HS-27A (cell line): ENCODE data around the gene PDF.
"Not testable (repeated sequence)": the region's sequence is repeated elsewhere in the genome, so short reads cannot be mapped to it uniquely, and the experiment has no call there.

Experiments
- DNase-seq: peaks from one replicate; pipeline ENCODE4 v3.0.0-alpha.2; 2012; ENCODE audit warnings: low read depth, missing footprints

PDF gene

DNA sequence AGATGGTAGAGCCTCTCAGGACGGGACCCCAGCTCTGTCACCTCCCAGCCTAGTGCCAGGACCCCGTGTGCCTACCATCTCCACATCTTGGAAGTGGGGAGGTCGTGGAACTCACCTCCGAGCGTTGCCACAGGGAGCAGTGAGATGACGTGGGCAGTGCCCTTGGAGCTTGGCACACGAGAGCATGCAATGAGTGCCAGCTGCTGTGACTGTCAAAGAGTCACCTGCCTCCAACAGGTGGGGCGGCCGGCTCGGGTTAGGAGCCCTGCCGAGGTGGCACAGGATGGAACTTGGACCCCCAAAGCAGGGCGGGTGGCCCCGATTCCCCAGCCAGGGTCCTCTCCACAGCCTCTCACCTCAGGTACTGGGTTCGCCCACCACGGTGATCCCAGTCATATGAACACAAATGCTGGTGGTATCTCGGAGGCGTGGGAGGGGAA is 13.8 kb downstream of the PDF start:
- DNase-seq: no peak

DNA sequence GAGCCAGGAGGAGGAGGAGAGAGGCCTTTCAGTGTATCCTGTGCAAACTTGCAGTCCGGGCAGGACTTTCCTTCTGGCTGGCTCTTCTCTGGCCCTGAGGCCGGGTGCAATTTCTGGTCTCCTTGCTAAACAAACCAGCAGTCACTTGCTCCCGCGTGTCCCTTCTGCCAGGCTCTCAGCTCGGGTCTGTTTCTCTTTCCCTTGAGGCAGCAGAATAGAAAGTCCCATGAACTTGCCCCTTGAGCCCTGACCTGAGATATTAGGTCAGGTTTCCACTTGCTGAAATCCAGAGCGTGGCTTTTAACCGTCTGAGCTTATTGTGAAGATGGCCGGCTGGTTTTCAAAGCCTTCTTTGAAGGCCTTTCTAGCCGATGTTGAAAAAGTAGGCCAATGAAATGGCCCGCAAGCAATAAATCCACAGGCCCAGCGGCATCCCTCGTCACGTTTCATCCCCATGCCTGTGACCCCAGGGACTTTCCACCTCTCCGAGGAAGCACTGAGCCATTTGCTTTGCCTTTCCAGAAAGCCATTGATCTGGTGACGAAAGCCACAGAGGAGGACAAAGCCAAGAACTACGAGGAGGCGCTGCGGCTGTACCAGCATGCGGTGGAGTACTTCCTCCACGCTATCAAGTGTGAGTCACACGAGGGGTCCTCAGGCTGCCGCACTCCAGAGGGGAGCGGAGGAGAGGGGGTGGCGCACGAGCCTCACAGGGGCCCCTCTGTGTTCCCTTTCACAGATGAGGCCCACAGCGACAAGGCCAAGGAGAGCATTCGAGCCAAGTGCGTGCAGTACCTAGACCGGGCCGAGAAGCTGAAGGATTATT is 14.7 kb downstream of the PDF start:
- no peak for DNase-seq

DNA sequence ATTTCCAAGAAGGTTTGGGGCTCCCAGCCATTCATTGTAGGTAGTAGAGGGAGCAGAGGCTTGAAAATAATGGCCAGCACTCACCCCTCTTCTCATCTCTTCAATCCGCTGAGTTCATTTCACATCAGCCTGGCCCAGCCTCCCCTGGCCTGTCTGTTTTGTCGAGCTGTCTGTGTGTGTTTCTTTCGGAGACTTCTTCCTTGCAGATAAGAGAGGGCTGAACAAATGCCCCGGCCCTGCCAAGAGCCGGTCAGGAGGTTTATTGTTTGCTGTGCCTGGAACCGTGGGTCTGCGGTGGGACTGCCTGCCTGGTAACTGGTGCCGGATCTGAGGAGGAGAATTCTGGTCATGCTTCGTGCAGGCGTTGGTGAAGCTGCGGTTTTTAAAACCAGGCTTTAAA is 15.9 kb downstream of the PDF start:
- no peak for DNase-seq

DNA sequence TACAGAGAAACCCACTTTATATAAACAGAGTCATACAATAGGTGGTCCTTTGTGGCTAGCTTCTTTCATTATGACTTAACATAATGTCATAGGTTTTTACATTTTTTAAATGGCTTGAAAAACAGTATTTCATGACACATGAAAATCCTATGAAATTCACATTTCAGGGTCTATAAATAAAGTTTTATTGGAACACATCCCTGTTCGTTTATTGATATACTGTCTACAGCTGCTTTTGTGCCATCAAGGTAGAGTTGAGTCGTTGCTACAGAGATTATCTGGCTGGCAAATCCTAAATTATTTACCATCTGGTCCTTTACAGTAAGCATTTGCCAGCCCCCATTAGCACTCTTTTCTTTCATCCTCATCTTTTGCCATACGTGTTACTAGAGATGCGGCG is 16.9 kb downstream of the PDF start:
- DNase-seq: no peak

DNA sequence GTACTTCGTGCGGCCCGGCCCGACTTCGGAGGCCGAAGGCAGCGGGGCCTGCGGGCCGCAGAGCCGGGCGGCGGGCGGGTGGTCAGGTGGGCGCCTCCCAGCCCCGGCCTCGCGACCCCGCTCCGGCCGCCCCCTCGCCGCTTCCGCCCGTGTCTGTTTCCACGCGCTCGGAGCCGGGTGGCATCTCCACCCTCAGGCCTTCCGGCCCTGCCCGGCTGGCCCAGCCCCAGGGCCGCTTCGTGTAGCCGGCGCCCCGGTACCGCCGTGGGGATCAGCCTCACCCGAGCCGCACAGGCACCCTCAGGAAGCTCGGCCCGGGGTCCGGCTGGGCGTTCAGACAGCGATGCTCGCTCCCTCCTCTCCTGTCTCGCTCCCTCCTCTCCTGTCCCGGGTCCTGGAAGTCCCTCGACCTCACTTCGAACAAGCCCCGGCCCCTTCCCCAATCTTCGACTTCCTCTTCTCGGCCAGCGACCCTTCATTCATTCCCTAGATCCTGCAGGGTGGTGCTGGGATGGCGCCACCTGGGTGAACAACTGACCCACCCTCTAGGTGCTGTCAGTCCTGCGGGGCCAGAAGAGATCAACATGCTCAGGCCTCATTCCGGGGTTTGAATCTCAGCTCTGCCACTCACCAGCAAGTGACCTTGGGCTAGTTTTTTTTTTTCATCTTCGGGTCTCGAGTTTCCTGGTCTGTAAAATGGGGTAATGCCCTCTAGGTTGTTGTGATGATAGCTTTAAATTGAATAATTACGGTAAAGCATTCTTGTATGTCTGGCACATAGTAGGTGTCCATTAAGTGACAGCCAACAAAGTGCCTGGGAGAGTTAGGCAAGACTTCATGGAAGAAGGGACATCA is 18.6 kb downstream of the PDF start:
- DNase-seq: no peak

DNA sequence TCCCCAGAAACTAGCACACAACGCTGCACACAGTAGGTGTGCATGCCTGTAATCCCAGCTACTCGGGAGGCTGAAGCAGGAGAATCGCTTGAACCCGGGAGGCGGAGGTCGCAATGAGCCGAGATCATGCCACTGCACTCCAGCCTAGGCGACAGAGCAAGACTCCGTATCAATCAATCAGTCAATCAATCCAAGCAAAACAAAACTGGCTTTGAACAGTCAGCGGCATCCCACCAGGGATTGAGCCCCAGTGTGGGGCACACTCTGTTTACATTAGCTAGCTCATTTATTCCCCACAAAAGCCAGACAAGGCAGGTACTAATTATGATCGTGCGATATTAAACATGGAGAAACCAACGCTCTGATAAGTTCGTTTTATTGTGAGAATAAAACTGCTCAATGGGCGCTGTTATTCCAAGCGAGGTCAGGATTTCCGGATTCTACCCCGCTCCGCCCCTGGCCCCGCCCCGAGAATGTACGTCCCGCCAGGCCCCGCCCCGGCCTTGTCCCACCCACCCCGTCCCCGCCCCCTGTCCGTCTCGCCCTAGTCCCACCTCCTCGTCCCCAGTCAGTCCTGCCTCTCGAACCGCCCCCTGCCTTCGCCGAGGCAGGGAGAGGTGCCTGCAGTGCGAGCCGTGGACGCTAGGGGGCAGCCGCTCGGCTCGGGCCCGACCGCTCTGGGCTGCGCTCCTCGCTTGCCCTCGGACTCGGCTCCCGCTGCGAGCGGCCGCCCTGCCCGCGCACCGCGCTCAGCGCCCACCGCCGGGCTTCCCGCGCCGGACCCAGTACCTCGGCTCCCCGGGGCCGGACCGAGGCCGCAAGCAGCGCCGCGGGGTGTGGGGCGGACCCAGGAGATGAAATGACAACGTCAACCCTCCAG is 19.5 kb downstream of the PDF start, which contains the start of gene VPS4A:
Gene VPS4A (plus strand): TSS at position 698 of the 880 bp plus-strand sequence. CDS start 162 bp downstream, at position 860.
- peak; percentile 90 for DNase-seq

DNA sequence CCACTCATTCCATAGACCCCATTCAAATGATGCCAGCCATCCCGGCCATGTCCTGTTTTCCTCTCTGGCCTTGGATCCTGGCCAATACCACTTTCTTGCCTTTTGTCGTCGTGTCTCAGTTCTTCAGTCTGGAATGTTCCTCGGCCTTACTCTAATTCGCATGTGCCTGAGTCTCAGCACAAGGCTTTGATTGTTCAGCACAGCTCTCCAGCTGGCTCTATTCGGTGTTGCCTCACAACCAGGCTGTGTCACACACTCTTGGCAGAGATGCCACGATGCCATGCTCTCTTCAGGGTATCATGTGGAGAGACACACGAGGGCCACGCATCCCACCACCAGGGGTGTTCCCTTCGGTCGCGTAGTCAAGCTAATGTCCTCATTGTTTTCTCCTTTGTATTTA is 21.1 kb downstream of the PDF start:
- DNase-seq: no peak

DNA sequence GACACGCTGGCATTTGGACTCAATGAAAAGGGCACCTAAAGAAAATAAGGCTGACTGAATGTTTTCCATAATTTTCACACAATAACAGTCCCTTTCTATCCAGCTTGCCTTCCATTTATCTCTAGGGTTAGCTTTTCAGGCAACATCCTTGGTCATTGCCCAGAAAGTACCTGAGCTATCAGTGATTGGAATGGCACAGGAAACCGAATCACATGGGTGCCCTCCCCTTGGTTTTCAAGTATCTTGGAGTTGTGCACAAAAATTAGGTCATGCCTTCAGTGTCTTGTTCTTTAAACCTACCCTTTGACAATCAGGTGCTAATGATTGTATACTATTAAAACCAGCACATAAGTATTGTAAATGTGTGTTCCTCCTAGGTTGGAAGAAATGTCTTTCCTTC is 22.5 kb downstream of the PDF start:
- DNase-seq: no peak

DNA sequence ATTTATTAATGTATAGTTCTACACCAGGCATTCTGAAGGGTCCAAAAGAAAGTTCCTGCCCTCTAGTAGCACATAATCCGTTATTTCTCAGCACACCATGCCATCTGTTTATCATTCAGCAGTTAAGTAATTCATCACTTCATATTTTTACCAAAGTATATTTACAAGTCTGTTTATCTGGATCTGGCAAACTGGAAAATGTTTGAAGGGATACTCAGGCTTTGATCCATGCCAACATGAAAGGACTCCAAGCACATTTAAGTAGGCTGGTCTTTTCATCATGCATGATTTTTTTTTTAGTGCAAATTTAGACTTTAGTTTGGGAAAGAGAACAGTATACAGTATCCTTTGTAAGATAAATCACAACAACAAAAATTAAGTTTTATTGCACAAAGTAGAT is 23.3 kb downstream of the PDF start:
- DNase-seq: no peak

DNA sequence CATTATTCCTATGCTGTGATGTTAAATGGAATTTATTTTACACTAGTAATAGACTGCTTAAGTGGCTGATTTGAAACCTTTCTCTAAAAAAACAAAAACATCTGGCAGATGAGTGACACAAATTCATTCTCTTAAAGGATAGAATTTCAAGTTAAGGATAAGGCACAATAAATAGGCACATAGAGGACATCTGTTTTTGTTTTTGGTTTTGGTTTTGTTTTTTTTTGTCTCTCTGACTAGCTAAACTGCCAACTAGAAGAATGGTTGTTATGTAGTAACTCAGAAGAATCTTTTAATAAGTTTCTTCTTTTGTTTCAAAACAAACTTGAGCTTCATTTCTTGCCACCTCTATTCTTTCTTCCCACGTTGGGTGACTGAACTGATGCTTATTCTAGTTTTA is 24.4 kb downstream of the PDF start:
- DNase-seq: no peak

DNA sequence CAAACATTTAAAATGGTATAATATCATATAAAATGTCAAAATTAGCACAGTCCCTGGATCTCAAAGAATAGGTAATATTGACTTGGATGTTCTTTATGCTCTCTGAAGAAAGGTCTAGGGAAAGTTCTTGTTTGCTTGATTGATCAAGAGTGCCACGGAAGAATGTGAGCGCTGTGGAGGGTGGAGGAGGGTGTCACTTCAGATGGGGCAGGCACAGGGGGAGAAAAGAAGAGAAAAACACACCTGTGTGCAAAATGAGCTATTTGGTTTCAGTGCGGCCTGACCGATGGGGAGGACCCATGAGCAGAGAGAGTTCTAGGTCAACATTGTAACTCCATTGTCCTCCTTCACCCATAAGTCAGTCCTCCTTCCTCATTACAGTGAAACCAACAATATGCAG is 28.1 kb downstream of the PDF start:
- no peak for DNase-seq

DNA sequence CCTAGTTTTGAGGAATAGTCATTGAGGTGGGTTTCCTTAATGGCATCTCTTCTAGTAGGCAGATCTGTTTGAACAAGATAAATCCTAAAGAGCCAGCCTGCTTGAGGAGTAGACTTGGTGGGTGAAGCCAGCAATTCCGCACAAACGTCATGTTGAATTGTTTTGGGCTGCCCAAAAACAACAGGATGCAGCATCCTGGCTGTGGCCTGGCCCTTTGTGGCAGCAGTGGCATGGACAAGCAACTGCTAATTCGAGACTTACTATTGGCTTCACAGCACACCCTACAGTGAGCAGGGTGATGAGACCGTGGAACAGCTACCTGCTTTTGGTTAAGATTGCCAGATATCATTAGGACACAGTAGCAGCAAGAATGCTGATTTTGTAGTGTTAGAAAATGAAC is 28.5 kb downstream of the PDF start:
- no peak for DNase-seq

DNA sequence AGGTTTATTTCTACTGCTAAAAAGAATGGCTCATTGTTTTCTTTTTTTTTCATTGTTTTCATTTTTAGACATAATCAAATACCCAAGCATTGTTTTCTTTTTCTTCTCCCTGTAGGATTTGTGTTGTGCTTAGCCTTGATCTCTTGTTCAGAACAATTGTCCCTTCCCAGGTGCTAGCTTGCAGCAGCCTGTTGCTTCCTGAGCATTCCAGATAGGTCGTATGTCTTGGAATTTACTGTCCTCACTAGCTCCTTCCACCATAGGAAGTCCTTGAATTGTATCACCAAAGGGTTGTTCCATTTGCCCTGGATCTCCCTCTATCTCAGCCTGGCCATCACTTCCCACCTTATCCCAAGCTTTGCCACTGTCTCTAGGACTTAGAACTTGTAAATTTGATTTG is 29.2 kb downstream of the PDF start:
- DNase-seq: no peak

DNA sequence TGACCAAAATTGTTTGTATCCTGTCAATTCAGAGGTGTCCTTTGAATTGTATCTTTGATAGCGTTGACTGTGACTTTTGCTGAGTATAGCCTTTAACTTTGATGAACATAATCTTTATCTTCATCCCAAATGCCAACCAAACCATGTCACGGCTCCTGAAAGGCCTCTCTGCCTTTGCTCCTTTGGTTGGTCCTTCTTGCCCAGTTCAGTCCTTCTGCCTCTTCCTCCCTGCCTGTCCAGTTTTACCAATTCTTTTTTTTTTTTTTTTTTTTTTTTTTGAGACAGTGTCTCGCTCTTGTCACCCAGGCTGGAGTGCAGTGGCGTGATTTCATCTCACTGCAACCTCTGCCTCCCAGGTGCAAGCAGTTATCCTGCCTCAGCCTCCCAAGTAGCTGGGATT is 32.1 kb downstream of the PDF start:
- no peak for DNase-seq

DNA sequence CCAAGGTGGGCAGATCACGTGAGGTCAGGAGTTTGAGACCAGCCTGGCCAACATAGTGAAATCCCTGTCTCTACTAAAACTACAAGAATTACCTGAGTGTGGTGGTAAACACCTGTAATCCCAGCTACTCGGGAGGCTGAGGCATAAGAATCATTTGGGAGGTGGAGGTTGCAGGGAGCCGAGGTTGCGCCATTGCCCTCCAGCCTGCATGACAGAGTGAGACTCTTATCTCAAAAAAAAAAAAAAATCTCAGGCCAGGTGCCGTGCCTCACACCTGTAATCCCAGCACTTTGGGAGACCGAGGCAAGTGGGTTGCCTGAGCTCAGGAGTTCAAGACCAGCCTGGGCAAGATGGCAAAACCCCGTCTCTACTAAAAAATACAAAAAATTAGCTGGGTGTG is 33.6 kb downstream of the PDF start:
- DNase-seq: not testable (repeated sequence)

DNA sequence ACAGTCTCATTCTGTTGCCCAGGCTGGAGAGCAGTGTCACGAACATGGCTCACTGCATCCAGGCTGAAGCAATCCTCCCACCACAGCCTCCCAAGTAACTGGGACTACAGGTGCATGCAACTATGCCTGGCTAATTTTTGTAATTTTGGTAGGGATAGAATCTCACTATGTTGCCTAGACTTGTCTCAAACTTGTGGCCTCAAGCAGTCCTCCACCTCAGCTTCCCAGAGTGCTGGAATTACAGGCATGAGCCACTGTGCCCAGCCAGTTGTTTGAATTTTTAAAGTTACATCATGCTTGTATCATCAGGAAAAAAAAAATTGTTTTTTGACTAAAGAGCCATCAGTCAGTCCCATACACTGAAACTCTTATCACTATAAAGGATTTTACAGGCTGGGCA is 36.3 kb downstream of the PDF start:
- no peak for DNase-seq

DNA sequence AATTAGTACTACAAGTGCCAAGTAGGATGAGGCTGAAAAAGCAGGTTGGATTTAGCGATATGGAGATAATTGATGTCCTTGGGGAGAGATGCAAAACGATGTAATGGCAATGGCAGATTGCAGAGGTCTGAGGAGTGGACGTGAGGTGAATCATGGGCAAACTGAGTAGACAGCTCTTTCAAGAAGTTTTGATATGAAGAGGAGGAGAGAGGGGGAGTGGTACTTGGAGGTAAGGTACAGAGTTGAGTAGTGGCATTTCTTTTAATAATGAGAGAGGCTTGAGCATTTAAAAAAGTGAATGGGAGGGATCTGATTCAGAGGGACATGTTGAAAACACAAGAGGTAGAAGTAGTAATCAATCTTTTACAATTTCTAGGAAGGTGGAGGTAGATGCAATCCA is 37.0 kb downstream of the PDF start:
- DNase-seq: no peak

DNA sequence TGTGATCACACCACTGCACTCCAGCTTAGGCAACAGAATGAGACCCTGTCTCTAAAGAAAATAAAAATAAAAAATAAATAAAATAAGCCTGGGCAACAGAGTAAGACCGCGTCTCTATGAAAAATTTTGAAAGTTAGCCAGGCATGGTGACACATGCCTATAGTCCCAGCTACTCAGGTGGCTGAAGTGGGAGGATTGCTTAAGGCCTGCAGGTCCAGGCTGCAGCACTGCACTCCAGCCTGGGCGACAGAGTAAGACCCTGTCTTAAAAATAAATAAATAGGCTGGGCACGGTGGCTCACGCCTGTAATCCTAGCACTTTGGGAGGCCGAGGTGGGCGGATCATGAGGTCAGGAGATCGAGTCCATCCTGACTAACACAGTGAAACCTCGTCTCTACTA is 38.7 kb downstream of the PDF start:
- not testable (repeated sequence) for DNase-seq

DNA sequence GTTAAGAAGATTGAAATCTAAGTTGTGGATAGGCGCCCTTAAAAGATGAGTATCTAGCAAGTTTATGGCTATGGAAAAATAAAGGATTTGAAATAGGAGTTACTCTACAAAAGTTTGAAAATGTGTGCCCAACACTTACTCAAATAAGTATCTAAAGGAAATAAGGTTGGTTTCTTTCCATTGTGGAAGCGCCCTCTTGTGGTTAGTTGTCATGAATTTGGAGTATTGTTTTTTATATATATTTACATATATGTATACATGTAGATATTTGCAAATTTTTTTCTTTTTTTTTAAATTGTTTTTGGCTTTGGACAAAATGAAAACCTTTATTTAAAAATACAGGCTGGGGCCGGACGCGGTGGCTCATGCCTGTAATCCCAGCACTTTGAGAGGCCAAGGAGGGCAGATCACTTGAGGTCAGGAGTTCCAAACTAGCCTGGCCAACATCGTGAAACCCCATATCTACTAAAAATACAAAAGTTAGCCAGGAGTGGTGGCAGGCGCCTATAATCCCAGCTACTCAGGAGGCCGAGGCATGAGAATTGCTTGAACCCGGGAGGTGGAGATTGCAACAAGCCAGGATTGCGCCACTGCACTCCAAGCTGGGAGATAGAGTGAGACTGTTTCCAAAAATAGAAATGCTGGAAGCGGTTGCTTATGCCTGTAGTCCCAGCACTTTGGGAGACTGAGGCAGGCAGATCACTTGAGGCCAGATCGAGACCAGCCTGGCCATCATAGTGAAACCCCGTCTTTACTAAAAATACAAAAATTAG is 43.3 kb downstream of the PDF start:
- DNase-seq: peak; percentile 48

DNA sequence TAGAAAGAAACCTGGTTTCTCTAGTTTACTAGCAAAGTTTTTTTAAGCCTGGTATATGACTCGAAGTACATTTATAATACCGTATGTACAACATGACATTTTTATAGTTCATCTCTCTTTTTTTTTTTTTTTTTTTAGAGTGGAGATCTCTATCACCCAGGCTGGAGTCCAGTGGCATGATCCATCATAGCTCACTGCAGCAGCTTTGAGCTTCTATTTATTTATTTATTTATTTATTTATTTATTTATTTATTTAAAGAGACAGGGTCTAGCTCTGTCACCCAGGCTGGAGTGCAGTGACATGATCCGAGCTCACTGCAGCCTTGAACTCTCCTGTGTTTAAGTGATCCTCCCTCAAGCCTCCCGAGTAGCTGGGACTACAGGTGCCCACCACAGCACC is 45.1 kb downstream of the PDF start:
- no peak for DNase-seq

DNA sequence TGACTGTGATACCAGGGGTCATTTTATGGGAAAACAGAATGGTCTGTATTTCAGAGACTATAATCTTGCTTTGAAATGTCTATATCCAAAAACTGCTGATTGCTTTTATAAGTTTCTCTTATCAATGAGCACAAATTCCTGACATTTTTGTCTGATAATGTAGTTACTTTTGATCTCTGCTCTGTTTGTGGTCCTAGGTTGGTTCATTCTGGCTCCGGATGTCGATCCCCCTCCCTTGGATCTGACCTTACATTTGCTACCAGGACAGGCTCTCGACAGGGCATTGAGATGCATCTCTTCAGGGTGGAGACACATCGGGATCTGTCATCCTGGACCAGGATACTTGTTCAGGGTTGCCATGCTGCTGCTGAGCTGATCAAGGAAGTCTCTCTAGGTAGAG is 46.5 kb downstream of the PDF start:
- DNase-seq: no peak
